GM12878 (cell line): ENCODE data around the gene UBALD2. TPM values are rescaled to one million over a fixed set of nuclear protein-coding genes. Genes with fewer than 3 reads are reported as not detected.

ENCODE experiments used
- BCL11A ChIP-seq: IDR thresholded peaks from 2 replicates; pipeline ENCODE4 v1.6.1; 2011; ENCODE audit warnings: low read depth, low read length
- EED ChIP-seq: sonication (generic); IDR thresholded peaks from 2 replicates; pipeline ENCODE4 v1.6.1; 2016; ENCODE audit warnings: antibody characterized with exemption, low read depth
- IKZF2 ChIP-seq, 2 experiments: fragments of 450-650 bp; IDR thresholded peaks; 2 replicates each; pipeline ENCODE4 v1.6.1; 2017; ENCODE audit warnings: mild to moderate bottlenecking in 2 of 2, moderate library complexity in 2 of 2
- JUNB ChIP-seq: IDR thresholded peaks from 2 replicates; pipeline ENCODE4 v1.6.1; 2016; ENCODE audit warnings: antibody characterized with exemption, mild to moderate bottlenecking
- MEF2A ChIP-seq: IDR thresholded peaks from 2 replicates; pipeline ENCODE4 v1.6.1; 2011; ENCODE audit warnings: low read depth, mild to moderate bottlenecking, low read length, moderate library complexity; ENCODE audit not compliant: insufficient read depth
- MLLT1 ChIP-seq: fragments of 450-650 bp; IDR thresholded peaks from 2 replicates; pipeline ENCODE4 v1.6.1; 2016; ENCODE audit warnings: mild to moderate bottlenecking
- RCOR1 ChIP-seq: conservative IDR thresholded peaks from 2 replicates; pipeline ENCODE4 v1.6.1; 2012; ENCODE audit warnings: low read depth, low read length, improper control_type of control experiment
- RUNX3 ChIP-seq: IDR thresholded peaks from 2 replicates; pipeline ENCODE4 v1.6.1; 2012; ENCODE audit warnings: low read length, inconsistent platforms
- SMARCA5 ChIP-seq: fragments of 450-650 bp; IDR thresholded peaks from 2 replicates; pipeline ENCODE4 v1.6.1; 2017; ENCODE audit warnings: mild to moderate bottlenecking
- ZBTB40 ChIP-seq: fragments of 450-650 bp; IDR thresholded peaks from 2 replicates; pipeline ENCODE4 v1.6.1; 2016; ENCODE audit warnings: mild to moderate bottlenecking, moderate library complexity, borderline replicate concordance
- polyA plus RNA-seq, 11 experiments: library from polyadenylated mRNA; depleted of rRNA in 4 of 11; unstranded in 6 of 11; stranded (reverse) in 5 of 11; fragments of >200 nt; fragmentation: Nextera tagmentation in 4 of 11; fragmentation: Illumina TruSeq in 1 of 11; extraction: Ambion mirVana in 4 of 11; extraction: Trizol in 1 of 11; gene quantifications; 1 replicate in 1 of 11; 2 replicates in 10 of 11; pipeline versions ENCODE4 v1.2.1 to v1.2.3, GENCODE V29; 2011 to 2016; ENCODE audit warnings: inconsistent platforms in 2 of 11, missing spikeins in 2 of 11, low read depth in 1 of 11
- total RNA-seq, 4 experiments: library from RNA; depleted of rRNA in 3 of 4; stranded (reverse); fragments of >200 nt in 3 of 4; fragmentation: Illumina TruSeq in 1 of 4; extraction: Trizol in 1 of 4; gene quantifications; 2 replicates each; pipeline versions ENCODE4 v1.2.1 to v1.2.3, GENCODE V29; 2013 to 2021
- TF ChIP-seq, protein P1 (sequence below): IDR thresholded peaks from 2 replicates; pipeline ENCODE4 v1.6.1; 2012; ENCODE audit warnings: mild to moderate bottlenecking, low read depth, low read length
- TF ChIP-seq, protein P2 (sequence below): IDR thresholded peaks from 2 replicates; pipeline ENCODE4 v1.6.1; 2011; ENCODE audit warnings: mild to moderate bottlenecking, low read depth, low read length, moderate library complexity; ENCODE audit not compliant: insufficient replicate concordance

The UBALD2 gene
- total and polyA plus RNA-seq, 10 of the 15 experiments (the other 5 are each of a cell fraction or from before 2014, with no cell fraction given) = 2.8 to 165 (median 20.6) TPM

GRCh38 chr17:76260220-76260619 is 4.9 kb upstream of the UBALD2 start (continued):
- TF ChIP-seq, protein P1, sequence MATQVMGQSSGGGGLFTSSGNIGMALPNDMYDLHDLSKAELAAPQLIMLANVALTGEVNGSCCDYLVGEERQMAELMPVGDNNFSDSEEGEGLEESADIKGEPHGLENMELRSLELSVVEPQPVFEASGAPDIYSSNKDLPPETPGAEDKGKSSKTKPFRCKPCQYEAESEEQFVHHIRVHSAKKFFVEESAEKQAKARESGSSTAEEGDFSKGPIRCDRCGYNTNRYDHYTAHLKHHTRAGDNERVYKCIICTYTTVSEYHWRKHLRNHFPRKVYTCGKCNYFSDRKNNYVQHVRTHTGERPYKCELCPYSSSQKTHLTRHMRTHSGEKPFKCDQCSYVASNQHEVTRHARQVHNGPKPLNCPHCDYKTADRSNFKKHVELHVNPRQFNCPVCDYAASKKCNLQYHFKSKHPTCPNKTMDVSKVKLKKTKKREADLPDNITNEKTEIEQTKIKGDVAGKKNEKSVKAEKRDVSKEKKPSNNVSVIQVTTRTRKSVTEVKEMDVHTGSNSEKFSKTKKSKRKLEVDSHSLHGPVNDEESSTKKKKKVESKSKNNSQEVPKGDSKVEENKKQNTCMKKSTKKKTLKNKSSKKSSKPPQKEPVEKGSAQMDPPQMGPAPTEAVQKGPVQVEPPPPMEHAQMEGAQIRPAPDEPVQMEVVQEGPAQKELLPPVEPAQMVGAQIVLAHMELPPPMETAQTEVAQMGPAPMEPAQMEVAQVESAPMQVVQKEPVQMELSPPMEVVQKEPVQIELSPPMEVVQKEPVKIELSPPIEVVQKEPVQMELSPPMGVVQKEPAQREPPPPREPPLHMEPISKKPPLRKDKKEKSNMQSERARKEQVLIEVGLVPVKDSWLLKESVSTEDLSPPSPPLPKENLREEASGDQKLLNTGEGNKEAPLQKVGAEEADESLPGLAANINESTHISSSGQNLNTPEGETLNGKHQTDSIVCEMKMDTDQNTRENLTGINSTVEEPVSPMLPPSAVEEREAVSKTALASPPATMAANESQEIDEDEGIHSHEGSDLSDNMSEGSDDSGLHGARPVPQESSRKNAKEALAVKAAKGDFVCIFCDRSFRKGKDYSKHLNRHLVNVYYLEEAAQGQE = no peak
- 0 out of 2 replicates have a peak, but pooled peaks have one; percentile 18 for TF ChIP-seq MEF2A
- TF ChIP-seq SMARCA5 = 0 out of 2 replicates have a peak, but pooled peaks have one; percentile 36
- TF ChIP-seq BCL11A = no peak
- 0 out of 2 replicates have a peak, but pooled peaks have one; percentile 17 for TF ChIP-seq EED
- TF ChIP-seq MLLT1 = peak; percentile 41; the same call in 1 of the 2 replicates
- TF ChIP-seq RUNX3 = peak; percentile 51
- no peak for TF ChIP-seq JUNB
- TF ChIP-seq IKZF2 (IDR thresholded peaks at IDR 0.05) = peak in 1 of 2 experiments; percentile 66; a peak in 2 of 4 replicates
- 0 out of 2 replicates have a peak, but pooled peaks have one; percentile 23 for TF ChIP-seq RCOR1
- TF ChIP-seq, protein P2, sequence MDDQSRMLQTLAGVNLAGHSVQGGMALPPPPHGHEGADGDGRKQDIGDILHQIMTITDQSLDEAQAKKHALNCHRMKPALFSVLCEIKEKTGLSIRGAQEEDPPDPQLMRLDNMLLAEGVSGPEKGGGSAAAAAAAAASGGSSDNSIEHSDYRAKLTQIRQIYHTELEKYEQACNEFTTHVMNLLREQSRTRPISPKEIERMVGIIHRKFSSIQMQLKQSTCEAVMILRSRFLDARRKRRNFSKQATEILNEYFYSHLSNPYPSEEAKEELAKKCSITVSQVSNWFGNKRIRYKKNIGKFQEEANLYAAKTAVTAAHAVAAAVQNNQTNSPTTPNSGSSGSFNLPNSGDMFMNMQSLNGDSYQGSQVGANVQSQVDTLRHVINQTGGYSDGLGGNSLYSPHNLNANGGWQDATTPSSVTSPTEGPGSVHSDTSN = no peak
- peak; percentile 15; the same call in 1 of the 2 replicates for TF ChIP-seq ZBTB40
- TF ChIP-seq, all 136 proteins: peak for 19
